AG09309 (cell line): ENCODE measurements around the gene CKMT1B.
"Not testable (repeated sequence)": the region's sequence is repeated elsewhere in the genome, so short reads cannot be mapped to it uniquely, and the experiment has no call there.

Experiments used
- DNase-seq: peaks from one replicate; pipeline ENCODE4 v3.0.0-alpha.2; 2010; ENCODE audit warnings: low read depth
- H3K4me3 ChIP-seq: 2 replicates; pipeline ENCODE4 v1.5.1; 2011; ENCODE audit warnings: mild to moderate bottlenecking, low read depth, low read length, moderate library complexity; ENCODE audit not compliant: control insufficient read depth
- CTCF ChIP-seq: IDR thresholded peaks from 2 replicates; pipeline ENCODE4 v1.5.1; 2011; ENCODE audit warnings: mild to moderate bottlenecking, low read depth, low read length, inconsistent platforms; ENCODE audit not compliant: insufficient read depth, control insufficient read depth; ENCODE audit errors: missing control alignments

The CKMT1B gene

GRCh38 chr15:43574607-43575006 is 19.2 kb upstream of the CKMT1B start:
- H3K4me3 ChIP-seq: not testable (repeated sequence)

DNA sequence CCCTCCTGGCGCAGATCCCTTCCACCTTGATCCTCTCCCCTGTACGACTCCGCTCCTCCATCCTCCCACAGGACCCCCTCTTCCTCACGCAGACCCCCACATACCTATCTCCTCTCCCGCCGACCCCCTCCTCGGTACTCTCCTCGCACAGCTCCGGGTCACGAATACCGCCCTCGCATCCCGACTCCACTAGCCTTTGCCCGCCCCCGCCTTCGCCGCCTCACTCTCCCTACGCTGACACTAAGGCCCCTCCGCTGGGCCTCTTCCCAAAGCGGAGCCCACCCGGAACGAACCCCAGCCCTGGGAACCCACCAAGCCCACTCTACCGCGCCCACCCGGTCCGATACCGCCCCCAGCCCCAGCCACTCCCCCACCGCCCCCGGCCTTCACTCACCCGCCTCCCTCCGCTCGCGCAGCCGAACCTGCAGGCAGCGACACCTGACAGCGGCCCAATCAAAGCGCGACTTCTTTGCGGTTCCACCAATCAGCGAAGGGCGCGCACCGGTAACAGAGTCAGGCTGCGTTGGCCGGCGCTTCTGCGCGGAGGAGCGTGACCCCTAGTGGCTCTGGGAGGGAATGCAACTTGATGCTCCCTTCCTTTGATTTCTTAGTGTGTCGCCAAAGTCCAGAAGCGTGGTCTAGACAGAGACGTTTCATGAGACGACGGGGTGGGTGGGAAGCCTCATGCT is 3.9 kb upstream of the CKMT1B start, which contains the start of gene PPIP5K1:
Gene PPIP5K1 (minus strand): TSS at position 431 of the 689 bp plus-strand sequence. CDS start 5,704 bp downstream, outside the sequence.
- DNase-seq, H3K4me3 ChIP-seq: not testable (repeated sequence)

More at GRCh38 chr15:43574607-43575006, 19.2 kb upstream of the CKMT1B start:
- DNase-seq: not testable (repeated sequence)

DNA sequence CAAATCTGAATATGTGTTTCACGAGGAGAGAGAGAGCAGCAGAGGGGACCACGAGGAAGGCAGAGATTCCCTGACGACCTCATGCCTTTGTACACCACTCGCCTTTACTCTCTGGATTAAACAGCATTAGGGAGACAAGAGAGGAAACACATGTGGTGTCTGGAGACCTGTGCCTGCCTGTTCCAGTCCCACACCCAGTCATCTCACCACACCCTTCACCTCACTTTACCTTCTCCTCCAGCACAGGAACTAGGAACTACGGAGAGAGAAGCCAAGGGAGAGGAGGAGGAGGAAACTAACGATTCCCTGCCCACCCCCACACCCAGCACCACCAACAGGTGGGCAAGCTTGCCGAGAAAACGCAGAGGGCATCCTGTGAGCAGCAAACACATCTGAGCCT is 986 bp upstream of the CKMT1B start:
- not testable (repeated sequence) for DNase-seq, H3K4me3 ChIP-seq

DNA sequence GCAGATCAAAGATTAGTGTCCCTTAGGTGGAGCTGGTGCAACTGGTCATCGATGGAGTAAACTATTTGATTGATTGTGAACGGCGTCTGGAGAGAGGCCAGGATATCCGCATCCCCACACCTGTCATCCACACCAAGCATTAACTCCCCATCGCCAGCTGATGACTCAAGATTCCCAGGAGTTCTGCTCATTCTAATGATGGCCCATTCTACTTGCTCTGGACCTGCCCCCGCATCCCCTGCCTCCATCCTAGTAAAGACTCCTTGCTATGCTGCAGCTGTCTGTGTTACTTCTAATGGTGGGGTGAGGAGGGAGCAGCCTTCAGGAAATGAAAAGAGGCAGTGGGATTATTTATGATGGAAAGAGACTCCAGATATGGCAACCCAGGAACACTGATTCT is 5.3 kb downstream of the CKMT1B start:
- H3K4me3 ChIP-seq, DNase-seq: not testable (repeated sequence)

DNA sequence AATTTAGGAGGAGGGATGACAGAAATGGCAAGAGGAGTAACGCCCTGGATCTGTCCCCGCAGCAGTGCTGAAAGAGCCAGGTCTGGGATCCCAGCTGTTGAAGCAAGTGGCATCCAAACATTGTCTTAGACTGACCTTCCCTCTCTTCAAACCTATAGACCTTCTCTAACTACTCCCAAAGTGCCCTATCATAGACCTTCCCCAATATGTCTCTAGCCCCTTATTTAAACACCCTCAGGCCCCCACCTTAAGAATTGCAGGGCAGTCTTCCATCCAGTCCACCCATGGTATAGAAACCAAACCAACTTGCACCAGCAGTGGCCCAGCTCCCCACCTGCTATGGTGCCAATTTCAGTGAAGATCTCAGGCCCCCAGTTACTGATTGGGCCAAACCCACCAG is 6.4 kb downstream of the CKMT1B start:
- not testable (repeated sequence) for H3K4me3 ChIP-seq, DNase-seq

DNA sequence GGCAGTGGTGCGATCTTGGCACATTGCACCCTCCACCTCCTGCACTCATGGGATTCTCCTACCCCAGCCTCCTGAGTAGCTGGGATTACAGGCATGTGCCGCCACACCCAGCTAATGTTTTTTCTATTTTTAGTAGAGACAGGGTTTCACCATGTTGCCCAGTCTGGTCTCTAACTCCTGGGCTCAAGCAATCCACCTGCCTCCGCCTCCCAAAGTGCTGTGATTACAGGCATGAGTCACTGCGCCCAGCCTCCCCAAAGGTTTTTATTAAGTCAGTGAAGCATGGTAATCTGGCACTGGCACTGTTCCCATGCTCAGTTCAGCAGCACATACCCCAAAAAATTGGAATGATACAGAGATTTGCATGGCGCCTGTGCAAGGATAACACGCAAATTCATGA is 8.4 kb downstream of the CKMT1B start:
- not testable (repeated sequence) for DNase-seq, H3K4me3 ChIP-seq

GRCh38 chr15:43617750-43618149 is 23.9 kb downstream of the CKMT1B start:
- not testable (repeated sequence) for H3K4me3 ChIP-seq, DNase-seq

- DNase-seq, H3K4me3 ChIP-seq: not testable (repeated sequence)
Observed at GRCh38 chr15:43618700-43619099, 24.9 kb downstream of the CKMT1B start, which contains the start of gene STRC. STRC (minus strand) TSS chr15:43618800; CDS start chr15:43618722, 78 bp downstream.

DNA sequence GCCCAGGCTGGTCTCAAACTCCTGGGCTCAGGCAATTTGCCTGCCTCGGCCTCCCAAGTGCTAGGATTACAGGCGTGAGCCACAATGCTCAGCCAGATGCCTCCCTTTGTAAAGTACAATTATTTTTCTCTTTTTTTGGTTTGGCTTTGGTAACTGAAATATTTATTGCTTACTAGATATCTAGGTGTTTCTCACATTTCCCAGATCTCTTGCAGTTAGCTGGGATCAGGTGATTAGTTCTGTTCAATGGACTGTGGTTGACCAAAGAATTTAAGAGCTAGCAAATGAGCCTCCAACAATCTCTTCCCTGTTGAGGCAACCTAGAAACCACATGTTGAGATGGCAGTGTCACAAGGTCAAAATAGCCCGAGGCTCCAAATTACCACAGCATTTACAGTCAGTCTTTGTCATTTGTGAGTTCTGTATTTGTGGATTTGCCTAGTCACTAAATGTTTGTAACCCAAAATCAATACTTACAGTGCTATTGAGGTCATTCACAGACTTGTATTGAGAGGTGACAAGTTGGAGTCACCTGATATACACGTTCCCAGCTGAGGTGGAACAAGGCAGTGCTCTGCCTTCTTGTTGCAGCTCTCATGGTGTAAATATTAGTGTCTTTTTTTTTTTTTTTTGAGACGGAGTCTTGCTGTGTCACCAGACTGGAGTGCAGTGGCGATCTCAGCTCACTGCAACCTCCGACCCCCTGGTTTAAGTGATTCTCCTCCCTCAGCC is 28.4 kb downstream of the CKMT1B start:
- DNase-seq, H3K4me3 ChIP-seq: not testable (repeated sequence)

DNA sequence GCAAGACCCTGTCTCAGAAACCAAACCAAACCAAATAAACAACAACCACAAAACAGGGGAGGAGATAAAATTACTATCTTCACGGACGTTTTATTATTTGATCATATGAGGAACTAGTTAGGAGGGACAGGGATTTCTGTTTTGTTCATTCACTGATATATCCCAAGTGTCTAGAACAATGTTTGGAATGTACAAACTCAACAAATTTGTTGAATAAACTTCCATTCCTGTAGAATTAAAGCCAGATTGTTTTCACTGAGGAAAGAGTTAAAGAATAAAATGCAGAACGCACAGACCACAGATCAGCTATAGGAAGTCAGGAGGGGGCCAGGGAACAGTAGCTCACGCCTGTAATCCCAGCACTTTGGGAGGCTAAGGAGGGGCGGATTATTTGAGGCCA is 31.3 kb downstream of the CKMT1B start:
- H3K4me3 ChIP-seq: no peak overlapping the region
- DNase-seq: no peak
- no peak for TF ChIP-seq CTCF

DNA sequence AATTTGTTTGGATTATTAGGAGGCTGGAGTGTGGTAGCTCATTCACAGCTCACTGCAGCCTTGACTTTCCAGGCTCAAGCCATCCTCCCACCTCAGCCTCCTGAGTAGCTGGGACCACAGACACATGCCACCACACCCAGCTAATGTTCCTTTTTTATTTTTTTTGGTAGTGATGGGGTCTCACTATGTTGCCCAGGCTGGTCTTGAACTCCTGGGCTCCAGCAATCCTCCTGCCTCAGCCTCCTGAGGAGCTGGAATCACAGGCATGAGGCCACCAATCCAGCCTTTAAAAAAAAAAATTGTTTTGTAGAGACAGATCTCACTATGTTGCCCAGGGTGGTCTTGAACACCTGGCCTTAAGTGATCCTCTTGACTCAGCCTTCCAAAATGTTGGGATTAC is 33.1 kb downstream of the CKMT1B start:
- not testable (repeated sequence) for DNase-seq, H3K4me3 ChIP-seq

DNA sequence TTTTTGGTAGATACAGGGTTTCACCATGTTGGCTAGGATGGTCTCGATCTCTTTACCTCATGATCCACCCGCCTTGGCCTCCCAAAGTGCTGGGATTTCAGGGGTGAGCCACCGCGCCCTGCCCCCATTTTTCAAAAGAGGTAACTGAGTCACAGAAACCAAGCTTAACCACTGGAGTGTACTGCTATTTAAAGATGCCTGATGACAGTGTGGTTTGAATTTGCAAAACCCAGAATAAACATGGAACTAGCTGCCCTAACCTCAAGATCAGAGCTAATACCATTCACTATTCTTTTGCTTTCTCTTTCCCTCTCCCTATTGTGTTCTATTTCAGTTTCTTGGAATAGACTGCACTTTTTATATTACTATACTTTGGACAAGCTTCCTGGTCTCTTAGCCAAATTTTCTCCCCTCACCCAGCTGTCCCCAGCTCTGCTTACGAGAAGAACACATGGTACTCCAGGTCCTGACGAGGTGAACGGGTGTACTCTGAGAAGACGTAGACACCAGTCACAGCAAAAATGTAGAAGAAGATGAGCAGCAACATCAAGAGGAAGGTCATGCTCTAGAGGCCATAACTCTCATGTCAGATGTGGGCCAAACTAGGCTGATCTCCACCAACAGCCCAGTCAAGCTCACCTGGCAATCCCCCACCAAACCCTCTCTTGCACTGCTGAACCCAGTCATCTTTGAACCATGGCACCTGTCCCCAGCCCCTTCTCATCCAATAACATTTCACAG is 44.8 kb downstream of the CKMT1B start:
- not testable (repeated sequence) for H3K4me3 ChIP-seq

More for the DNA sequence above, 44.8 kb downstream of the CKMT1B start:
- not testable (repeated sequence) for DNase-seq
